ENCODE data around the gene C3.
"Not testable (repeated sequence)": the region's sequence is repeated elsewhere in the genome, so short reads cannot be mapped to it uniquely, and the experiment has no call there.

The C3 gene

GRCh38 chr19:6709549-6709948 is 10.9 kb downstream of the C3 start:
- no peaks in the 10 kb centered on the region for H3K9me3 ChIP-seq (ENCODE audit: insufficient read depth, low read length)
- H3K36me3 ChIP-seq (replicated peaks; ENCODE audit: low read depth, low read length) = no peaks in the 10 kb centered on the region
- peaks cover 20% of the 10 kb centered on the region for H3K27me3 ChIP-seq (ENCODE audit: low read depth, low read length)
- H2AFZ ChIP-seq (ENCODE audit: low read depth, low read length) = no peak overlapping the region
- no peak overlapping the region for H3K4me2 ChIP-seq (ENCODE audit: low read length)
- no peaks in the 10 kb centered on the region for H3K4me1 ChIP-seq (ENCODE audit: low read length)
- TF ChIP-seq CTCF (IDR thresholded peaks at IDR 0.05; ENCODE audit: low read depth, low read length) = no peak
- TF ChIP-seq EZH2phosphoT487 (IDR thresholded peaks at IDR 0.05; ENCODE audit: low read depth) = no peak
- no peaks in the 10 kb centered on the region for H3K79me2 ChIP-seq (ENCODE audit: low read length)
- no peak overlapping the region for H3K4me3 ChIP-seq (ENCODE audit: low read length)
- H4K20me1 ChIP-seq (ENCODE audit: insufficient read depth, low read length) = no peaks in the 10 kb centered on the region
- H3K9ac ChIP-seq (ENCODE audit: low read length) = no peak overlapping the region
- no peak overlapping the region for H3K27ac ChIP-seq (ENCODE audit: low read length)

- not testable (repeated sequence) for H2AFZ ChIP-seq (ENCODE audit: low read depth, low read length); H3K4me1 ChIP-seq (ENCODE audit: low read length); H3K79me2 ChIP-seq (ENCODE audit: low read length); H3K9ac ChIP-seq (ENCODE audit: low read length); H3K27ac ChIP-seq (ENCODE audit: low read length); H3K4me3 ChIP-seq (ENCODE audit: low read length); H3K9me3 ChIP-seq (ENCODE audit: insufficient read depth, low read length); H3K36me3 ChIP-seq (replicated peaks; ENCODE audit: low read depth, low read length); H3K4me2 ChIP-seq (ENCODE audit: low read length); H4K20me1 ChIP-seq (ENCODE audit: insufficient read depth, low read length)
- peaks cover 20% of the 10 kb centered on the region for H3K27me3 ChIP-seq (ENCODE audit: low read depth, low read length)
These were observed 11.5 kb downstream of the C3 start for GRCh38 chr19:6708913-6709312.

GRCh38 chr19:6708346-6708745 is 12.1 kb downstream of the C3 start:
- H2AFZ ChIP-seq (ENCODE audit: low read depth, low read length) = no peak overlapping the region
- H3K27ac ChIP-seq (ENCODE audit: low read length) = no peak overlapping the region
- no peak overlapping the region for H3K9ac ChIP-seq (ENCODE audit: low read length)
- no peak for TF ChIP-seq CTCF (IDR thresholded peaks at IDR 0.05; ENCODE audit: low read depth, low read length)
- TF ChIP-seq EZH2phosphoT487 (IDR thresholded peaks at IDR 0.05; ENCODE audit: low read depth) = no peak
- H3K9me3 ChIP-seq (ENCODE audit: insufficient read depth, low read length) = no peaks in the 10 kb centered on the region
- peaks cover 20% of the 10 kb centered on the region for H3K27me3 ChIP-seq (ENCODE audit: low read depth, low read length)
- H3K4me2 ChIP-seq (ENCODE audit: low read length) = no peak overlapping the region
- H3K4me3 ChIP-seq (ENCODE audit: low read length) = no peak overlapping the region
- no peaks in the 10 kb centered on the region for H3K4me1 ChIP-seq (ENCODE audit: low read length)
- H4K20me1 ChIP-seq (ENCODE audit: insufficient read depth, low read length) = no peaks in the 10 kb centered on the region
- no peaks in the 10 kb centered on the region for H3K79me2 ChIP-seq (ENCODE audit: low read length)
- no peaks in the 10 kb centered on the region for H3K36me3 ChIP-seq (replicated peaks; ENCODE audit: low read depth, low read length)

GRCh38 chr19:6707658-6708018 is 12.8 kb downstream of the C3 start:
- H3K4me1 ChIP-seq (ENCODE audit: low read length) = no peaks in the 10 kb centered on the region
- no peaks in the 10 kb centered on the region for H4K20me1 ChIP-seq (ENCODE audit: insufficient read depth, low read length)
- no peak overlapping the region for H3K4me2 ChIP-seq (ENCODE audit: low read length)
- TF ChIP-seq CTCF (IDR thresholded peaks at IDR 0.05; ENCODE audit: low read depth, low read length) (no peak), EZH2phosphoT487 (IDR thresholded peaks at IDR 0.05; ENCODE audit: low read depth) (no peak)
- no peaks in the 10 kb centered on the region for H3K9me3 ChIP-seq (ENCODE audit: insufficient read depth, low read length)
- H3K27ac ChIP-seq (ENCODE audit: low read length) = no peak overlapping the region
- no peak overlapping the region for H3K9ac ChIP-seq (ENCODE audit: low read length)
- no peak overlapping the region for H2AFZ ChIP-seq (ENCODE audit: low read depth, low read length)
- peaks cover 20% of the 10 kb centered on the region for H3K27me3 ChIP-seq (ENCODE audit: low read depth, low read length)
- H3K4me3 ChIP-seq (ENCODE audit: low read length) = no peak overlapping the region
- H3K79me2 ChIP-seq (ENCODE audit: low read length) = no peaks in the 10 kb centered on the region
- no peaks in the 10 kb centered on the region for H3K36me3 ChIP-seq (replicated peaks; ENCODE audit: low read depth, low read length)
